Activated T-cell treated with anti-CD3 and anti-CD28 coated beads for 48 hours (primary cell): Measurements from ENCODE around the gene ABHD2.
"Not testable (repeated sequence)": the region's sequence is repeated elsewhere in the genome, so short reads cannot be mapped to it uniquely, and the experiment has no call there.

ENCODE experiments used
- DNase-seq: peaks from one replicate; pipeline ENCODE4 v3.0.0-alpha.2; 2020; ENCODE audit warnings: low read depth

The ABHD2 gene

GRCh38 chr15:89227425-89227824, 139.2 kb downstream of the ABHD2 start:
- no peak for DNase-seq

GRCh38 chr15:89230277-89230676, 142.0 kb downstream of the ABHD2 start:
- no peak for DNase-seq

DNA sequence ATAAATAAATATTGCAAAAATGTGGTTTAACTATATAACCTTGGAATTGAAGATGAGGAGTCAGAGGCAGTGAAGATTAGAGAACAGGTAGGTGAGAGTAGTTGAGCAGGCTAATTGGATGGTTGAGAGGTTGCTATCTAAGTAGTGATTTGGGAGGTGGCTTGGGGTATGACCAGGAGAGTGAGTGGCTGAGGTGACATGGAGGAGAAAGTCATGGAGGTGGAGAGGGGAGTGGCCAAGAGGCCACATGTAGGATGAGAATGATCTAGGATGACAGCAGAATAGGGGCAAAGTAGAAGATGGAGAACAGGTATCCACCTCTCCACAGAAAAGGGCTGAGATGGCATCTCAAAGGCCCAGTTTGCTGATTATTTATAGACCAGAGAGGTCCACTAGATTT, 143.6 kb downstream of the ABHD2 start:
- DNase-seq, result no peak

DNA sequence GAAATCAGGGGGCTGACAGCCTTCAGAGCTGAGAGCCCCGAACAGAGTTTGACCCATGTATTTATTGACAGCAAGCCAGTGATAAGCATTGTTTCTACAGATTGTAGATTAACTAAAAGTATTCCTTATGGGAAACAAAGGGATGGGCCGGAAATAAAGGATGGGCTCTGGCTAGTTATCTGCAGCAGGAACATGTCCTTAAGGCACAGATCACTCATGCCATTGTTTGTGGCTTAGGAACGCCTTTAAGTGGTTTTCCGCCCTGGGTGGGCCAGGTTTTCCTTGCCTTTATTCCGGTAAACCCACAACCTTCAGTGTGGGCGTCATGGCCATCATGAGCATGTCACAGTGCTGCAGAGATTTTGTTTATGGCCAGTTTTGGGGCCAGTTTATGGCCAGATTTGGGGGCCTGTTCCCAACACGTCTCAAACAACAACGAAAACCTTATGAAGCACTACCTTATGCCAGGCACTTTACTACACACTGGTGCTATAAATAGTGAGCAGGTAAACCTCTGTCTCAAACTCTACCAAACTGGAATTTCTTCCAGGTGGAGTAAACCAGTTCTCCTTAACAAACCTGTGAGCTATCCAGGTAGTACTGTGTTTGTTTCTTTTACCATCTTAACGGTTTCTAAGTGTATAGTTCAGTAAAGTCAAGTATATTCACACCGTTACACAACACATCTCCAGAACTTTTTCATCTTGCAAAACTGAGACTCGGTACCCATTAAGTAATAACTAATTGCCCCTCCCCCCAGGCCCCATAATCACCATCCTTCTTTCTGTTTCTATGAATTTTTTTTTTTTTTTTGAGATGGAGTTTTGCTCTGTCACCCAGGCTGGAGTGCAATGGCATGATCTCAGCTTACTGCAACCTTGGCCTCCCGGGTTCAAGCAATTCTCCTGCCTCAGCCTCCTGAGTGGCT, 151.9 kb downstream of the ABHD2 start:
- DNase-seq, result not testable (repeated sequence)

DNA sequence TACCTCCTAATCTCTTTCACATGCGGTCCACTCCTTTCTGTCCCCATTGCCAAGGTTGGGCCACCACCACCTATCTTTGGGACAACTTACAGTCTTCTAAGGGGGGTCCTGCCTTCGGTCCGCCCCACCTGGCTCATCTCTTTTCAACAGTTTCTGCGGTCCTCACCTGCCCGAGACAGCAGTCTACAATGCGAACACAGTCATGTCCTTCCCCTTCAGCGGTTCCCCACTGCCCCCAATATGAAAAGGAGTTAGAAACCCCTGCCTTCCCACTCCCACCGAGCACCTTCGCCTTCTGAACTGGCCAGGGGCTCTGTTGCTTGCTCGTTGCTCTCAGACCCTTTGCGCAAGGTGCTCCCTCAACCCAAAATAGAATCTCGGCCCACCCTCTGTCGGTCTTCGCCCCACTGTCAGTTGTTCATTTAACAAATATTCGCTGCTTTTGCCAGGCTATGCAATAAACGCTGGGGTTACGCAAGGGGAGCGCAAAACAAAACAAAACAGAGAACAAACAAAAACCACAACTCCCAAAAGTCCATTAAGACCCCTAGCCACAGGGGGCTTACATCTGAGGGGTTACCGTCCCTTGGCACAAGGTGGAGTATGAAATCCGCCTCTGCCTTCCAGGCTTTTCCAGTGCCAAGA, 154.9 kb downstream of the ABHD2 start:
- no peak for DNase-seq

GRCh38 chr15:89243691-89244573, 155.7 kb downstream of the ABHD2 start, which contains the start of gene FANCI:
TSS of gene FANCI (plus strand) at chr15:89243979. CDS start at chr15:89247648, 3,669 bp downstream.
- DNase-seq, result peak; percentile 96

DNA sequence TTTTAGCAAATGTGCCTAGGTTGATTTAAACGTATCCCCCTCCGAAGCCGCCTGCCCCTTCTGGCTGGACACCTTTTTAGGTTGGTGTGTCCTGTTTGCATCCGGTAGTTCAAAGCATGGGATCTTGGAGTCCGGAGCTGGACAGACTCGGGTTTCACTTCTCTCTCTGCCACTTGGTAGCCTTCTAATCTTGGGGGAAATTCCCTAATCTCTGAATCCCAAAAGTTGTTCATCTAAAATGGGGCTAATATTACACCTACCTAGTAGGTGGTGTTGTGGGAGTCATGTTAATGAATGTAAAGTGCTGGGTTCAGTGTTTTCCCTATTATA, 156.3 kb downstream of the ABHD2 start:
- no peak for DNase-seq

- DNase-seq, result no peak
These were observed 159.2 kb downstream of the ABHD2 start for GRCh38 chr15:89247446-89247845.

GRCh38 chr15:89248584-89248983, 160.3 kb downstream of the ABHD2 start:
- no peak for DNase-seq

DNA sequence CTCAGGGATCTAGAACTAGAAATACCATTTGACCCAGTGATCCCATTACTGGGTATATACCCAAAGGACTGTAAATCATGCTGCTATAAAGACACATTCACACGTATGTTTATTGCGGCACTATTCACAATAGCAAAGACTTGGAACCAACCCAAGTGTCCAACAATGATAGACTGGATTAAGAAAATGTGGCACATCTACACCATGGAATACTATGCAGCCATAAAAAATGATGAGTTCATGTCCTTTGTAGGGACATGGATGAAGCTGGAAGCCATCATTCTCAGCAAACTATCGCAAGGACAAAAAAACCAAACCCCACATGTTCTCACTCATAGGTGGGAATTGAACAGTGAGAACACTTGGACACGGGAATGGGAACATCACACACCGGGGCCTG, 161.9 kb downstream of the ABHD2 start:
- DNase-seq, result not testable (repeated sequence)
